Suppressor macrophage (primary cell): ENCODE measurements around the gene ZFAND5.

Source experiments
- DNase-seq, 4 experiments: peaks; one replicate each; pipeline ENCODE4 v3.0.0-alpha.2; 2020 to 2022

ZFAND5 gene

DNA sequence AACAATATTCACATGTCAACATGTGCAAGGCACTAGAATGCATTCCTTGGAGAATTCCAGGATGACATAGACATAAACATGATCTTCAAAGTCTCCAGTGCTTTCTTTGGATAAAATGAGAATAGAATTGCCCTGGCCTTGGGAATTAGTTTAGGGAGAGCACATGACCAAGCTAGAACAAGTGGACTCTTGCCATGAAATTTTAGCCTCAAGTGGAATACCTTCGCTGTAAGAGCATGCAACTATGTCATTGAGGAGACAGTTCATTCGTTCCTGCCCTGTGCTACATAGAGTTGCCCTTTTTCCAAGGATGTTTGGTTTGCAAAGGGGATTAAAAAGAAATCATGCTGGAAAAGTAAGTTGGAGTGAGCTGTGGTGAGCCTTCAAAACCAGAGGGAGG lies 42.7 kb downstream of the ZFAND5 start:
- DNase-seq, result no peak

- DNase-seq, result no peak
Observed at GRCh38 chr9:72315510-72316311, 49.3 kb downstream of the ZFAND5 start.

GRCh38 chr9:72315089-72315509 lies 49.9 kb downstream of the ZFAND5 start:
- DNase-seq, result peak in 1 of 4 experiments; percentile 20

GRCh38 chr9:72313507-72313906 lies 51.5 kb downstream of the ZFAND5 start:
- no peak for DNase-seq

GRCh38 chr9:72312386-72312987 lies 52.5 kb downstream of the ZFAND5 start:
- DNase-seq, result peak; percentile 12 to 59 (median 44)

DNA sequence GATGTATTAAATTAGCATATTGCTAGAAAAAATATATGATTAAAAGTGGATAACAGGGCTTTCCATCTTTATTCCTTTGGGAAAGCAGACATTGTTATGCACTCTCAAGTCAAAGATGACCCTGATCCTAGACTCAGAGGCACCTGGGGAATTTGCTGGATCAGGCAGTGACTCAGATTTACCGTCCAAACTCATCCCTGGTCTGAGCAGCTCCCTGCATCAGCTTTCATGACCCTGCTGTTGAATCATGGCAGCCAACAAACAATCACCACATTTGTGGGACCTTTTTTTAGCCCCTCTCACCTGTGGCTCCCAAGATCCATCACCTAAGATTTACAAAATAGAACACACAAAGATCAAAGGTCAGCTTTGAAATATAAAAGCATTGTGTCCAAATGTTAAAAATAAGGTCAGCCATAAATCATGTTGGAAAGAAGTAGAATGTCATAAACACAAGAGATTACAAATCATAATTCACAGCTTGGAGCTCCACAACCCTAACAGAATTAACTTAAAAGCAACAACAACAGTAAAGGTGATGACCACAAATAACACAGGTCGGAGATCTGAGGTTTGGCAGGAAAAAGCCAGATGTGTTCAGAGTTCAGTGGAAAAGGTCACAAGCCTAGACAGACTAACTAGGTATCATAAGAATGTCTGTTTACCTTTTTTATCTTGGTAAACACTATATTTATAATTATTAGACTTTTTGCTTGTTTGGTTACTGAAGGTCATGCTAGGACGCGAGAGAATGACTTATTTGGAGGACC lies 55.5 kb downstream of the ZFAND5 start:
- DNase-seq, result no peak

GRCh38 chr9:72306761-72307160 lies 58.2 kb downstream of the ZFAND5 start:
- DNase-seq, result peak; percentile 62 to 83 (median 72)

DNA sequence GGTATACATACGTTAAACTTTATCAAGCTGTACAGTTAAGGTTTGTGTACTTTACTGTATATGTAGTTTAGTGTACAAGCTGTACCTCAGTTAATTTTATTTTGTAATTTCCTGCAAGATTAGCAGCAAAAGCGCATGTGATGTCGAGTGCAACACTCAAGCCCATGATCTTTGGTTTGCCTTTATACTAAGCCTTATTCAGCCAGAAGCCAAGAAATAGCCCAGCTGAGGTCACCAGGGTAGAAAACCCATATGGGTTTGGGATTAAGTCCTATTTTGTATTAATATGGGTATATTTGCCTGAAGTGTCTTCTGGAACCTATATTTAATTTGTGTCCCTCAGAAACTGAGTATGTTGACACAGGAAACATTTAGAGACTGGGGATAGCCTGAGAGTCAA lies 59.3 kb downstream of the ZFAND5 start:
- peak; percentile 43 to 66 (median 56) for DNase-seq

GRCh38 chr9:72305102-72305546 lies 59.9 kb downstream of the ZFAND5 start:
- peak; percentile 96 to 100 (median 97) for DNase-seq

DNA sequence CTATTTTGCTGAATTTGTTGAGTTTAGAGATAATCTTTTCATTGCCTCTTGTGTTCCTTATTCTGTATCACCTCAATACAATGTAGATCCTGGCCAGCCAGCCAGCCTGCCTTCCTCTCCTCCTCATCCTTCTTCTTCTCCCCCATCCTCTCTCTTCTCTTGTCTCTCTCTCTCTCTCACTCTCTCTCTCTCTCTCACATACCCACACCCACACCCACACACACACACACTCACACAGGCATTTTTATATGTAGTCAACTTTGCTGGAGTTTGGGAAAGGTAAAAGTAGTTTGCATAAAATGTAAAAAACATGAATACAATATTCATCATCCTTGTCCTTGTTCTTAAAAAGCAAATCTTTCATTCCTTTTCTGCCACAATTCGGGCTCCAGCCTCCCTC lies 60.5 kb downstream of the ZFAND5 start:
- peak in 2 of 4 experiments; percentile 30 to 34 for DNase-seq
